D721Med (cell line): ENCODE measurements around the gene GRIFIN.

Experiments used
- DNase-seq: peaks from one replicate; pipeline ENCODE4 v3.0.0; 2011; ENCODE audit warnings: low spot score; ENCODE audit not compliant: insufficient read length
- FAIRE-seq: peaks from 2 replicates; lab custom pipeline; 2011; peaks lifted over from hg19 to GRCh38; lab: Jason Lieb, UNC
- CTCF ChIP-seq: IDR thresholded peaks from 2 replicates; pipeline ENCODE4 v1.5.1; 2012; ENCODE audit warnings: mild to moderate bottlenecking, control low read depth; ENCODE audit not compliant: insufficient read depth; ENCODE audit errors: missing control alignments

Gene GRIFIN

GRCh38 chr7:2444476-2444875, 31.7 kb downstream of the GRIFIN start:
- no peak for TF ChIP-seq CTCF
- DNase-seq (no peak), FAIRE-seq (no peak)

- no peak for TF ChIP-seq CTCF
- DNase-seq (no peak), FAIRE-seq (no peak)
These were observed 32.7 kb downstream of the GRIFIN start for GRCh38 chr7:2443491-2443890.

- TF ChIP-seq CTCF: no peak
- FAIRE-seq (no peak), DNase-seq (no peak)
These were observed 34.7 kb downstream of the GRIFIN start for GRCh38 chr7:2441430-2442058.

- TF ChIP-seq CTCF: no peak
- no peak for FAIRE-seq
- no peak for DNase-seq
These were observed 35.5 kb downstream of the GRIFIN start for GRCh38 chr7:2440608-2441245.

GRCh38 chr7:2438775-2439174, 37.4 kb downstream of the GRIFIN start:
- no peak for FAIRE-seq
- no peak for TF ChIP-seq CTCF
- DNase-seq: no peak

- DNase-seq: no peak
- FAIRE-seq: no peak
- no peak for TF ChIP-seq CTCF
These were observed 38.0 kb downstream of the GRIFIN start for GRCh38 chr7:2438186-2438585.

GRCh38 chr7:2437537-2438148, 38.6 kb downstream of the GRIFIN start:
- no peak for FAIRE-seq
- no peak for TF ChIP-seq CTCF
- no peak for DNase-seq
